Measurements from ENCODE around the gene SPATS2.
"Not testable (repeated sequence)": the region's sequence is repeated elsewhere in the genome, so short reads cannot be mapped to it uniquely, and the experiment has no call there.

The SPATS2 gene

DNA sequence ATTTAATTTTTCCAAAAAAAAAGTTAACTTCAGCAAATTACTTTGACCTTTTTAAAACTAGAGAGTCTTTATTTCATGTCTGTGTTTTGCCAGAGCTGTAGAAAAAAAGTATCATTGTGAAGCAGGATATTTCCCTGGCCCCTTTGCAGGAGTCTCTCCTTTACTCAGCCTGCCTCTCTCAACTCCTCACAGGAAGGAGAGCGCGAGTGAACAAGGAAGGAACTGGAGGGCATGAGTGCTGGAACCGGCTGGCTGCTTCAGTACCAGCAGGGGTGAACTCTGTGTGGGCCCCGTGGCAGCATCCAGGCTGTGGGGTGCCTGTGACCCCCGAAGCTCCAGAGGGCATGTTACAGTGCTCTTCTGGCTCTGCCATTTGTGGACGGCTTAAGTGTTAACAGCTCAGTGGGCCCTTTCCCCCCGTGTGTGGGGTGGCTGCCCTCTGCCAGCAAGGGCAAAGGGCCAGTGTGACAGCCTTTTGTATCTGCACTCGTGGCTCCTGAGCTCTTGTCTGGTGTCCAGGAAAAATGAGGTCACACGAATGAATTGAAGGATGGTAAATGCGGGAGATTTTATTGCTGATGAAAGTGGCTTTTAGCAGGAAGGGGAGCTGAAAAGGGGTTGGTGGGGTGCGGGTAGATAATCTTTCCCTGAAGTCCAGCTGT is 95.0 kb downstream of the SPATS2 start:
- DNase-seq (ENCODE audit: low read depth in 2 of 2): no peak

DNA sequence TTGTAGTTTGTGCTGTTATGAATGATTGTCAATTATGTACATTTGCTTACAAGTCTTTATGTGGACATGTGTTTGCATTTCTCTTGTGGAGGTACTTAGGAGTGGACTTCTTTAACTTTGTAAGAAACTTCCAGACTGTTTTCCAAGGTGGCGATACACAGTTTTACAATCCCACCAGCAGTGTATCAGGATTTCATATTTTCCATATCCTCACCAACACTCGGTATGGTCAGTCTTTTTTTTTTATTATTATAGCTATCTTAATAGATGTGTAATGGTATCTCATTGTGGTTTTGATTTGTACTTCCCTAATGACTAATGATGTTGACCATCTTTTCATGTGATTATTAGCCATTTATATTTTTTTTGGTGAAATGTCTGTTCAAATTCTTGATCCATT is 97.9 kb downstream of the SPATS2 start:
- DNase-seq (ENCODE audit: low read depth in 2 of 2): no peak

DNA sequence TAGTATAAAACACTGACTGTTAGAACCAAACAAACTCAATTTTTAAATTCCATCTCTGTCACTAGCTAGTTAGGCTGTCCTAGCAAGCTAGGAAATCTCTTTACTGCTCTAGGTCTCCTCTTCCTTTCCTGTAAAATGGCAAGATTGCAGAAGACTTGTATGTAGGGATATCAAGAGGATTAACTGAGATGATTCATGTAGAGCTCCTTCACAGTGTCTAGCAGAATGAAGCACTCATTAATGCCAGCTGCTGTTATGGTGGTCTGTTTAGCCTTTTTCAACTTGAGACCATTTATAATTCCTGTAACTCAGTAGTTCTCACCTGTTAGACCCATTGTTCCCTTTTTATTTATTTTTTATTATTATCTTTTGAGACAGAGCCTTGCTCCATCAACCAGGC is 103.7 kb downstream of the SPATS2 start:
- no peak for DNase-seq (ENCODE audit: low read depth in 2 of 2)

DNA sequence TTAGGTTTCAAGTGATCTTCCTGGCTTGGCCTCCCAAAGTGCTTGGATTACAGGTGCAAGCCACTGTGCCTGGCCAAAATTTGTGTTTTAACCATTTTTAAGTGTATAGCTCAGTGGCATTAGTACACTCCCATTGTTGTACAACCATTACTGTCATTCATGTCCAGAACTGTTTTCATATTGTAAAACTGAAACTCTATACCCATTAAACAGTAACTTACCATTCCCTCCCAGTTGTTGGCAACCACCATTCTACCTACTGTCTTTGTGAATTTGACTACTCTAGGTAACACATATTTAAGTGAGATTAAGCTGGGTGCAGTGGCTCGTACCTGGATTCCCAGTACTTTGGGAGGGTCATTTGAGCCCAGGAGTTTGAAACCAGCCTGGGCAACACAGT is 104.3 kb downstream of the SPATS2 start:
- DNase-seq (ENCODE audit: low read depth in 2 of 2): no peak

DNA sequence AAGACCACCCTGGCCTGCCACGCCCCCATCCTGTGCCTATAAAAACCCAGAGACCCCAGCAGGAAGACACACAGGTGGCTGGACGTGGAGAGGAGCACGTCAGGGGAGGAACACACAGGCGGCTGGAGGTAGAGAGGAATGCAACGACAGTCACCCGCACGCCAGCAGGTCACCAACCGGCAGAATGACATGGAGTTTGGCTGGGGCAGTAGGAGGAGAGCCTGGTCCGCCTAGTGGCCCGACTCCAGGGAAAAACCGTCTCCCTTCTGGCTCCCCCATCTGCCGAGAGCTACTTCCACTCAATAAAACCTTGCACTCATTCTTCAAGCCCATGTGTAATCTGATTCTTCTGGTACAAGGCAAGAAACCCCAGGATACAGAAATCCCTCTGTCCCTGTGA is 108.8 kb downstream of the SPATS2 start:
- DNase-seq (ENCODE audit: low read depth in 2 of 2): no peak

DNA sequence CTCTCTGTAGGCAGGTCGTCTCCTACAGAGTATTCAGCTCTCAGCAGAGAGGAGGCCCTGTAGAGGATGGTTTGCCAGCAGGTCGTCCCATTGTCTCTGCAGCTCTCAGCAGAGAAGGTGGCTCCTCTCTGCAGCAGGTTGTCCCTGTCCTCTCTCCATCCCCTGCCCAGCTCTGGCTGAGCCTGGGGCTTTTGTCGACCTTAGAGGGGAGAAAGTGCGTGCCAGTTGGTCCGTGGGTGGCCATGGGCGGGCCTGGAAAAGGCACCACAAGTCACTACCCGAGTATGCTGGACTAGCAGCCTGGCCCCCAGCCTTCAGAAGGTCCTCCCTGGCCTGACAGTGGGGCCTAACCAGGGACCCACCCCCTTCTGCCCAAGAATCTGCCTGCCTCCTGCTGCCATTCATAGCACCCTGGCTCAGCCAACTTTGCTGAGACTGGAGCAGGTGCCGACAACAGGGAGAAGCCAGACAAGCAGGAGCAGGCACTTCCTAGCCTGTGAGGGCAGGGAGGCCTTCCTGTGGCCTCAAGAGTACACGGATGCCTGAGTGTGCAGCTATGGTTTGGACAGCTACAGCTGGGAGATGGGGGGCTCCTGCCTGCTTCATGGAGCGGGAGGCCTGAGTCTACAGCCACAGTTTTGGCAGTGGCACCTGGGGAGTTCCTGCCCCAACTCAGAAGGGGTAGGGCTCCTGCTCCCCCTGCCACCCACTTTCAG is 111.8 kb downstream of the SPATS2 start:
- DNase-seq (ENCODE audit: low read depth in 2 of 2): no peak

DNA sequence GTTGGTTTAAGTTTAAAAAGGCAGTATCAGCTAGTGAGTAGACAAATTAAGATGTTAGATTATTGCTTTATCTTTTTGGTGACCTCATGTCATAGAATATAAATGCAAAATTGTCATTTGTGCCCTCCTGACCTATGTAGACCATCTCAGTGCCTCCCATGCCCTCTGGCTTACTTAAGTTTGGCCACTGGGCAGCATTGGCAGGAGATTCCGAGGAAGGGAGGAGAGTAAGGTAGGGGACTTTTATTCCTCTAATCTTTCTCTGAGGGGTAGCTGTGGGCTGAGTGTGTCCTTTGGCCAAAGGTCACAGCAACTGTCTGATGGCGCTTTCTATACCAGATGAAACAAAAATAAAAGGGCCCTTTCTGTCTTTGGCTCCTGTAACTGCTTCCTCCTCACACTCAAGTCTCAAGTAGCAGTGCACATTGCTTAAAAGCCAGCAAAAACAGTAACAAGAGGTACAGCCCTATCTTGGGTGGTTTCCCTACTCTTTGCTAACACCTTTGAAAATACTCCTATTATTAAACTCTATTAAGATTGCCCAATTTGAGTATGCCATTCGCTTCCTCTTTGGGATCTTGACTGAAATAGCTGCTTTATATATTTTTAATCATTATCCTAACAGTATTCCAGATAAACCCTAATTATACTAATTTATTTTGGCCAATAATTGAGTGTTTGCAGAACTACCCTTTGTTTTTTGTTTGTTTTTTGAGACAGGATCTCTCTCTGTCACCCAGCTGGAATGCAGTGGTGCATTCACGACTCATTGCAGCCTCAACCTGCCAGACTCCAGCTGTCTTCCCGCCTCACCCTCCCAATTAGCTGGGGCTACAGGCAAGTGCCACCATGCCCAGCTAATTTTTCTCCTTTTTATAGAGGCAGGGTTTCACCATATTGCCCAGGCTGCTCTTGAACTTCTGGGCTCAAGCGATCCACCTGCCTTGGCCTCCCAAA is 115.1 kb downstream of the SPATS2 start:
- DNase-seq (ENCODE audit: low read depth in 2 of 2): no peak

DNA sequence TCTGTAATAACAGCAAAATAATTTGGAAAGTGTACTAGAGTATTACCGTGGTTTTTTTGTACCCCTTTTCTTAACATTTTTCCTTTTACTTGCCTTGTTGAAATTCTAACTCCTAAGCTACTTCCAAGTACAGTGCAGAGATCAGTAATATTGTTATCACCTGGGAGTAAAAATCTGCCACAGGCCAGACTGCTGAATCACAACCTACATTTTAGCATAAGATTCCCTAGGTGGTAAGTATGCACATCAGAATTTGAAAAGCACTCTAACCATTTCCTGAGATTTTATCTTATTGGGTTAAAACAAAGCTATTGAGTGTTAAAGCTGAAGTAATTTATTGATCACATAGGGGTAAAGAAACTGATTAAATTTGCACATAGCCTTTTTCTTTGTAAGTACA is 116.4 kb downstream of the SPATS2 start:
- DNase-seq (ENCODE audit: low read depth in 2 of 2): no peak

DNA sequence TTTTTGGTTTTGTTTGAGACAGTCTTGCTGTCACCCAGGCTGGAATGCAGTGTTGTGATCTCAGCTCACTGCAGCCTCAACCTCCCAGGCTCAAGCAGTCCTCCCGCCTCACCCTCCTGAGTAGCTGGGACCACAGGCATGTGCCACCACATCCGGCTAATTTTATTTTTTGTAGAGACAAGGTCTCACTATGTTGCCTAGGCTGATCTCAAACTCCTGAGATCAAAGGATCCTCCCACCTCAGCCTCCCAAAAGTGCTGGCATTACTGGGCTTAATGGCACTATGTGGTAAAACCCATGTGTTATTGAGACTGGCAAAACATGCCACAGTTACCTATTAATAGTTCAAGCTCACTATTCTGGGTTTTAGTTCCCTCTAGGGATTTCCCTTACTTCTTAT is 120.3 kb downstream of the SPATS2 start:
- DNase-seq (ENCODE audit: low read depth in 2 of 2): no peak

DNA sequence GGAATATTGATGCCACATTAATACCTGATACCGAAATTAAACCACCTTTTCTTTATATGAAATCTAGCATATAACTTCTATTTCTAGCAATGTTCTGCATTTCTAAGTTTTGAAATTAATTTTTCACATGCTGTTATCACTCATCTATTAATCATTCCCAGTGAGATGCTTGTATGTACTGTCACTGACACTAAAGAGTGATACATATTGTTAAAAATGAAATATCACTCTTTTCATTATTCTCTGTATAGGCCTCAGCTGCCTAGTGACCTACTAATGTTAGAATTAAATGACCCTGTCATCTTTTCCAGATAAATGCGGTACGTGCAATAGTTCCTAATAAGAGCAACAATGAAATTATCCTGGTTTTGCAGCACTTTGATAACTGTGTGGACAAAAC is 121.9 kb downstream of the SPATS2 start:
- no peak for DNase-seq (ENCODE audit: low read depth in 2 of 2)

DNA sequence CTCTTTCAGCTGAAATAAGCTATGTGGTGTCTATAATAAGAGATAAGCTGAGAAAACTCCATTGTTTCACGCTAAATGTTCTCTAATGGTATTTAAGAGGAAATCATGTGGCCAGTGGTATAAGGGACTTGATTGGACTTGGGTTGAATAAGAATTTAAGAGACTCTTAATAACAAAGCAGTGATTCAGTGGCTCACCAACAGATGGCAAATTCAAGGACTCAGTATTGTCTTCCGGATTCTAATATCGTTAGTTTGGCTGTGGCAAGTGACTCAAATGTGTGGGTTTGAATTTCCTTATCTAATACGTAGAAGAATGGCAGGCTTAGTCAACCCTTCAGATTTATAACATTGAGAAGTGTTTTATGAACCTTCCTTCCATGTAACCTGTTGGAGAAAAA is 122.5 kb downstream of the SPATS2 start:
- no peak for DNase-seq (ENCODE audit: low read depth in 2 of 2)

DNA sequence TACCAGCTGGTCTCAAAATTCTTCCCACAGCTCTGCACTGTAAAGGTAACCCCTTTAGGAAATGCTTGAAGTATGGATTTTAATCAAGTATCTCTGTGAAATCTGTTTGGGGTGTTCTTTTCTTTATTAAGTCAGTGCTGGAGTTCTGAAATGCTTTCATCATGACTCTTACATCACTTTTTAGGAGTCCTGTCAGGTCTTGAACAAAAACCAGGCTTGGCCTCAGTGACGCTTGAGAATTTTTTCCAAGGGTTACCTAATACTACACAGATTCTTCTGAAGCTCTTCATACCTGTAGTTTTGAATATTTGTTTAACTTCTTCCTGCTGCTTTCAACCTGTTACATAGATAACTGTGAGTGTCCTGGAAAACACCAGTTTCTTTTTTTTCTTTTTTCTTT is 124.6 kb downstream of the SPATS2 start:
- no peak for DNase-seq (ENCODE audit: low read depth in 2 of 2)

DNA sequence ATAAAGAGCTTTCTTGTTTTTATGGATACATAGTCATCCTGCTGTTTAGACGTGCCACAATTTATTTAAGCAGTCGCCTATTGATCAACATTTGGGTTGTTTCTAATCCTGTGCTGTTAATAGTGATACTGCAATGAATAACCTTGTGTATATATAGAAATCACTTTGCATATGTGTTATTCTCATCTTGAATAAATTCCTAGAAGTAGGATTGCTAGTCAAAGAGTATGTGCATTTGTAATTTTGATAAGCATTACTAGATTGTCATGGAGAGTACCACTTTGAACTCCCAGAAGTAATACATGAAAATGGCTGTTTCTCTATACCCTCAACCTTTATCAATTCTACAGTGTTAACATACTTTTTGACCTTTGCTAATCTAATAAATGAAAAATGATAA is 126.6 kb downstream of the SPATS2 start:
- DNase-seq (ENCODE audit: low read depth in 2 of 2): no peak

DNA sequence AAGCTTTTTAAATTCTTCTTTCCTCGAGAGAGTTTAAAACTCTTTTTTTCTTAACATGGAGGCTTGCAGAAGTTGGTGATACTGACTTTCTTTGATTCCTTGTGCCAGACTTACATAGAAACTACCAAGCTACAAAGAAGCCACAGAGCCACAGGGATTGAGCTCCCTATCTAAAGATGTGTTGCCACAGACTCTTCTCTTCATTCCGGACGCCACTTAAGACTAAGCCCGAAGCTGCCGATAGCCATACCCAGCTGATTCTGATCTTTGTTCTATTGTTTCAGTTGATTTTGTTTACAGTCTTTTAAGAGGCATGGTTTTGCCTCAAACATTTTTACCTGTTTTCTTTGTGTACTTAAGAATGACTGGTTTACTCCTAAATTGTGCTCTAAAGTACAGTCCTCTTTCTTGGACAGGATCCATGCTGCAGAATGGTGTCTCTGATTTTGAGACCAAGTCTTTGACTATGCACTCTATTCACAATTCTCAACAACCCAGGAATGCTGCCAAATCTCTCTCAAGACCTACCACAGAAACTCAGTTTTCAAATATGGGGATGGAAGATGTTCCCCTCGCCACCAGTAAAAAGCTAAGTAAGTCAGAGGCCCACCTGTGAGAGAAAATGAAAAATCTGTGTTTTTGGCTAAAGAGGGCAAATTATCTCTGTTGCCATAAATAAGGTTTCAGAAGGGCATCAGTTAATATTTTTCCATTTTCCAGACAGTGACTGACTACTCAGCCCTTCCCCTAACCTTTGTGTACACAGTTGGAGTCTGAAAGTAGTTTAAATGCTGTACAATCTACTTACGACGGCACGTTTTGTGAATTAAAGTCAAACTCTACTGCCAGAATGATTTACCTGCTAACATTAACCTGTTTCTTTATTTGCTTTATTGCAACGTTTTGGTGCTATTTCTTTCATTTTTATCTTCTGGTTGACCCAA is 129.4 kb downstream of the SPATS2 start:
- no peak for DNase-seq (ENCODE audit: low read depth in 2 of 2)

DNA sequence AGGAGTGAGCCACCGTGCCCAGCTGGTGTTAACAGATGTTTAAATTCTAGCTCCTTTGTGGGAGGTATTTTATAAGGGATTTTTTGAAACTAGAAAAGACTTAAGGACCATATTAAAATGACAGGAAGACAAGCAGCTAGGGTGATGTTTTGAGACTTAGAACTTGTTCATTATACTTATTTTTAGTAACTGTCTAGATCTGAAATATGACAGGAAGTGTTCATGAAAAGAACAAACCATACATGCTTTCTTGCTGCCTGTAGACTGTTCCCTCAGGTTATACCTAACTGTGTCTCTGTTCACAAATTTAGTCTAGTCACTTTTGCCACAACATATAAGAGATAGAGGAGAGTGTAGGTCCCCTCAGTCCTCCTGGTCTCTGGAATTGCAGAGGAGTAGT is 134.6 kb downstream of the SPATS2 start:
- DNase-seq (ENCODE audit: low read depth in 2 of 2): no peak

DNA sequence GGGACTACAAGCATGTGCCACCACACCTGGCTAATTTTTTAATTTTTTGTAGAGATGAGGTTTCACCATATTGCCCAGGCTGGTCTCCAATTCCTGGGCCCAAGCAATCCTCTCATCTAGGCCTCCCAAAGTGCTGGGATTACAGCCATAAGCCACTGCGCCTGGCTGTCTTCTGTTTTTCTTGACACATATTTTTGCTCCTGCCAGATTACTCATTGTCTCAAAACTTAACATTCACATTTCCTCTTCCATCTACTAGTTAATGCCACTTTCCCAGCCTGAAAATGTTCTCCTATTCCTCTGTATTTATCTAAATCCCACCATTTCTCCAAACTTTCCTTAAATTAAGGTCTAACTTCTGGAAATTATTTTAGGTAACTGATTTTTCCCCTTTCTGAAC is 135.3 kb downstream of the SPATS2 start:
- no peak for DNase-seq (ENCODE audit: low read depth in 2 of 2)

DNA sequence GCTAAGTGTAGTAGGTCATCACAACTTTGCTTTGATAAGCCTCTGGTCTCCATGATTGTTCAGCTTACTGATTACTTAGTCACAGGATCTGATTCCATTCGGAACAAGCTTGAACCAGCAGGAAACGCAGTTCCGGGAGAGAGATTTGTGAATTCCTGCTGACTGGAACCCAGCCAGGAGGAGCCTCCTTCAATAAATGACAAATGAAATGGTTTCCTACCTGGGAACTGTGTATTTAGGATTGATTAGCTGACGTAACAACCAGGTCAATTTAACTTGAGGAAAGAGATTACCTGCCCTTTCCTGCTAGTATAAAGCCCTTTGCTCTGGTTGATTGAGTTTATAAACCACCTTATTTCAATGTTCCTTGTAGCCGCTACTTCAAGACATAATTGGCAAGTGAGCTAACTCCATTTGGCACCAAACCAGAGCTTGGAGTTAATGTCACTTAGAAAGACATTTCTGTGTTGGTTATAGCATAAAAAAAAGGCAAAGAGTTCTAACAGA is 136.5 kb downstream of the SPATS2 start:
- DNase-seq (ENCODE audit: low read depth in 2 of 2): no peak

DNA sequence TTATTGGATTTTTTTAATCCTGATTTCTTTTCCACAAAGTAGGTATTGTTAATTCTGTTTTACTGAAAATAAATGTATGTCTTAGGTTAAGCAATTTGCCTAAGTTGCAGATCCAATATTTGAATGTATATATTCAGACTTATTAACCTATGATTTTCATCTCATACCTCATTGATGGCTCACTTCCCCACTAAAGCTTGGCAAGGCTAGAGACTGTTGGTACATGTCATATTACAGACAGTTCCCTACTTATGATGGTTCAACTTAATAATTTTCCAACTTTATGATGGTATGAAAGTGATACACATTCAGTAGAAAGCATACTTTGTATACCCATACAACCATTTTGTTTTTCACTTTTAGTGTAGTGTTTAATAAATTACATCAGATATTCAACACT is 138.4 kb downstream of the SPATS2 start:
- DNase-seq (ENCODE audit: low read depth in 2 of 2): no peak

DNA sequence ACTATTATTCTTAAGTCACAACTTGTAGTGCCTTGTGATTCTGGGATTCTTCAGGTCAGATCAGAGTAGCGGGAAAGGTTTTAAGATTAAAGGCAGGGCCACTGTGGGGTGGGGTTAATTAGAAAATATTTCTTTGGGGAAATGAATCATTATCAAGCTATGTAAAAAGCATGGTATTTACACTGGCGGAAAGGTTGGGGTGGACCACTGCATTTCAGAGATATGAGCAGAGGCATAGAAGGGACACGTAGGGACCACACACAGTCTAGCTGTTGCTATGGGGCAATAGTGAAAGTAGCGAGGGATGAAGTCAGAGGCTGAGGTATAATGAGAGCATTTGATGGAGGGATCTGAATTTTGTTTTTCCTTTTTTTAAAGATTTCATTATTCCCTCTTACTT is 139.9 kb downstream of the SPATS2 start:
- DNase-seq (ENCODE audit: low read depth in 2 of 2): no peak

DNA sequence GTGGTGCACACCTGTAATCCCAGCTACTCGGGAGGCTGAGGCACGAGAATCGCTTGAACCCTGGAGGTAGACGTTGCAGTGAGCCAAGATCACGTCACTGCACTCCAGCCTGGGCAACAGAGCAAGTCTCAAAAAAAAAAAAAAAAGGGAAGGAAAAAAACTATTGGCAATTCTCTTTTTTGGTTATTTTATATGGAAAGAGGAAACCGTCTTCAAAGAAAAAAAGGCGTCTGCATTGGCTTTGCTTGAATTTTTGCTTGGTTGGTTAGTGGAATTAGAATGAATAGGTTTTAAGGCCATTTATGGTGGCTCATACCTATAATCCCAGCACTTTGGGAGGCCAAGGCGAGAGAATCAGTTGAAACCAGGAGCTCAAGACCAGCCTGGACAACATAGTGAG is 142.4 kb downstream of the SPATS2 start:
- not testable (repeated sequence) for DNase-seq (ENCODE audit: low read depth in 2 of 2)

DNA sequence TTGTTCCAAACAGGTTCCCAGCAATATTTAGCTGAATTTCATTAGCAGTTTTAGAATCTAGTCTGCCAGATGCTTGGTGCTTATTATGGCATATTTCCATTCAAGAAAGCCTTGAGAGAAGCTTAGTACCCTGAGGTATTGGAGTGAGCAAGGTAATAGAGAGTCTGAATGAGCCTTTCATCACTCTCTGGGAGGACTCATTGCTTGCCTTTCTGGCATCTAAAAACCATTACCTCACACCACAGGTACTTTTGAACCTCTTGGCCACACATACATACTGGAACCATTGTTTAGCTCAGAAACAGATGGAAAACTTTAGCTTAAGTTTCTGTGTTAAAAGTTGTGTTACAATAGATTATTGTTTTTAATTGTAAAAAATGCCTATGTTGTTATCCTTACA is 144.1 kb downstream of the SPATS2 start:
- DNase-seq (ENCODE audit: low read depth in 2 of 2): no peak
